Midbrain (tissue), 1 donor: ENCODE data around the gene ERMP1.
"Not testable (repeated sequence)": the region's sequence is repeated elsewhere in the genome, so short reads cannot be mapped to it uniquely, and the experiment has no call there.

Experiments used
- DNase-seq: peaks from one replicate; lab custom pipeline; 2025; lab: John Stamatoyannopoulos, UW

The ERMP1 gene

GRCh38 chr9:5819174-5819573, 13.7 kb downstream of the ERMP1 start:
- no peak for DNase-seq

- DNase-seq = no peak
Observed at GRCh38 chr9:5818424-5819142, 14.3 kb downstream of the ERMP1 start.

DNA sequence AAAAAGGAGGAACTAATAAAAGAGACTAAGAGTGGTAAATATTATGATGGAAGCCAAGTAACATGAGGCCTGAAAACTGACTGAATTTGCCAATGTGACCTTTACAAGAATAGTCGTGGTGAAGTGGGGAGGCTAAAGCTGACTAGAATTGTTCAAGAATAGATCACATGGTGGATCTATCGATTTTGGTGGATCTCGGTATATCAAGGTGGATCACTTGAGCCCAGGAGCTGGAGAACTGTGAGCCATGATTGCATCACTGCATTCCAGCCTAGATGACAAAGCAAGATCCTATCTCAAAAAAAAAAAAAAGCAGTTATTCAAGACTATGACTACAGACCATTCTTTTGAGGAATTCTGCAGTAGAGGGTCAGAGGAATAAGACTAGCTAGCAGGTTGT, 15.1 kb downstream of the ERMP1 start:
- no peak for DNase-seq

GRCh38 chr9:5815461-5815860, 17.5 kb downstream of the ERMP1 start:
- no peak for DNase-seq

DNA sequence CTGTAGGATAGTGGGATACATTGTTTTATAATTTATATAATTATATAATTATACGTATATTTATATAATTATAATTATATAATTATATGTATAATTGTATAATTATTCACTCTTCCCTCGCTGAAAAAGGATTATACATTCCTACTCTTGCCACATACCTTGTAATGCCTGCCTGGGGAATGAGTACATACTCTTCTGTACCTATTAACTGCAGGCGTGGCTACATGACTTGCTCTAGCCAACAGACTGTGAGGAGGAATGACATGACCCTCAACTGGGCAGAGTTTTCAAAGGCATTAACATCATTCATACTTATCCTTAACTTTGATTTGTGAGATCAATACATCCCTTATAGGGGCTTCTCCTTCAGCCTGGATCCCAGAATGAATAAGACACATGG, 19.1 kb downstream of the ERMP1 start:
- no peak for DNase-seq

GRCh38 chr9:5811751-5812150, 21.2 kb downstream of the ERMP1 start:
- DNase-seq = no peak

DNA sequence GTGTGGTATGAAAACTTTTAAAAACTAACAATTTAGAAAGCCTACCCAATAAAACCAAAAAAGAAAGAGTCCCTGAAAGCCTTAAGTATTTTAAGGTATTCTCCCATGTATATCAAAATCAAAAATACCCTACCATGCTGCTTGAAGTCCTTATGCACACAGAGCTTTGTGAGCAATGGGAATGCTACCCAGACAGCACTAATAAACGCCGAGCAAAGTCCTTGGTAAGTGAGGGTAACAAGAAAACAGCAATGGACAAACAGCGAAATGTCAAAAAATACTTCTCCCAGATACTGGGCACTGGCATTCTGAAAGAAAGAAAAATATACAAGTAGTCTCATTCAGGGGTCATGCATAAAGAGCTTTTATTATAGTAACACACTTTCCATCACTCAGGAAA, 27.4 kb downstream of the ERMP1 start:
- no peak for DNase-seq

- DNase-seq = no peak
Observed at GRCh38 chr9:5801739-5802113, 31.2 kb downstream of the ERMP1 start.

DNA sequence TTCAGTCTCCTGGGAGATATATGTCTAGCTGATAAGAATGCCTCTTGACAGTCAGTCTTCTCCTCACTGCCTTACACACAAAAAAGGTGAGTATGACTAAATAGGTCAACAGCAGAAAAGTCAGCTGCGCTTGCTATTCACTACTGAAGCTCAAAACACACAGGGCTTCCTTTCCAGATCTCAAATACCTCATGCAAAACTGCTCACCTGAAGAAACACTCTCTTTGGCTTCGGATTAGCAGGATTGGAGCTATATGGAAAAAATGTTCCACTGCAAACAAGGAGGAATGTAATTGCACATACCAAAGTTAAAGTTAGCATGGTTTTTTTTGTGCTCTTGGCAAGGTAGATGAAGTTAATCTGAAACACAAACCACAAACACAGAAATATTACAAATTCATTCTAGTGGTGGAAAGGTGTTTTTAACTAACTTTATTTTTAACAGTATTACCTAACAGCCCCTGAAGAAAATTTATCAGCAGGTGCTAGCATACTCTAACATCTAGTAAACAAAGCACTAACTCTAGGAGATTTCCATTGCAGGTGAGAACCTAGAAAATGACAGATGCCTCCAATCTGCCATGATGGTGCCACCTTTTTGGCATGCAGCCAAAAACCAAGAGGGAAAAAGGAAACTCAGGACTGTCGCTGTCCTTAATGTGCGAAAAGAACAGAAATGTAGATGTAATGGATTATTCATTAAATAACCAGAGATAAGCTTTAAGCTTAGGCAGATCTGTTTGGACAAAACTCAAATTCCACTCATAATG, 31.8 kb downstream of the ERMP1 start:
- DNase-seq = no peak

- not testable (repeated sequence) for DNase-seq
Observed at GRCh38 chr9:5800378-5800777, 32.5 kb downstream of the ERMP1 start.

- DNase-seq = peak; percentile 74
Observed at GRCh38 chr9:5799314-5799713, 33.6 kb downstream of the ERMP1 start.

- no peak for DNase-seq
Observed at GRCh38 chr9:5798581-5798980, 34.3 kb downstream of the ERMP1 start.

- DNase-seq = no peak
Observed at GRCh38 chr9:5796298-5796697, 36.6 kb downstream of the ERMP1 start.

GRCh38 chr9:5793812-5794211, 39.1 kb downstream of the ERMP1 start:
- DNase-seq = no peak

DNA sequence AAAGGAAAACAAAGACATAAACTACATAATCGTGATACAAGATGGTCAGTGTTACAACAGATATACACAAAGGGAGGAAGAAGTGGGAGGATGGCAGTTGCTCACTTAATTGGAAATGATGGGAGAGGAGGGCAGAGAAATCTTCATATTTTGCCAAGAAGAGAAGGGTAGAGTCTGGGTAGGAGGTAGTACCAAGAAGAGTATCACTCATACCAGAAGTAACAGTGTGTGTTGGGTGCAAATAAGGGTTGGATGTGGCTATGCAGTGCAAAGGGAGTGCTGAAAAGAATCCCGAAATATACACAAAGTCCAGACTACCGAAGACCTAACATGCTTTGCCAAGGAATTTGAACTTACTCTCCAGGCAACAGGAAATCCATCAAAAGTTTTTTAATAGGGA, 41.0 kb downstream of the ERMP1 start:
- DNase-seq = no peak

- no peak for DNase-seq
Observed at GRCh38 chr9:5790923-5791322, 42.0 kb downstream of the ERMP1 start.

GRCh38 chr9:5789489-5789888, 43.4 kb downstream of the ERMP1 start:
- no peak for DNase-seq

DNA sequence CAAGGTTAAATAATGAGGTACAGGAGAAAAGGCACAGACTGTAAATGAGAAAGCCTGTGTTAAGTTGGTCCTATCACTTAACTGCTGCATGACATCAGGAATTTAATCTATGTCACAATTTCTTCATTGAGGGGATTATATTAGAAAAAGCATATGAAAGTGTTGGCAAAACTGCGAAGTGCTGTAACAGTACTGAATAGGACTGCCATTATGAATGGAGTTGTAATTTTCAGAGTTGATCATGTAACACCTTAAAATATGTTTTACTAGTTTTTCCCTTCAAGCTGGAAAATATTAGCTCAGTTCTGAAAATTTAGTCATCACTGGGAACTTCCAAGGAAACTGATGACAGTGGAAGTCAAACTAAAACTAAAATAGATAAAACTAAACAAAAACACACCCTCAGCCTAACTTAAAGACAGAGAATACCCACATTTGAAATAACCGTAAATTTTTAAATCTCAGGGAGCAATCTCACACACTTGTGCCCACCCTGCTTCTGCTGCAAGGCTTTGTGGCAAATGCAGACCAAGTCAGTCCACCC, 45.1 kb downstream of the ERMP1 start:
- no peak for DNase-seq

DNA sequence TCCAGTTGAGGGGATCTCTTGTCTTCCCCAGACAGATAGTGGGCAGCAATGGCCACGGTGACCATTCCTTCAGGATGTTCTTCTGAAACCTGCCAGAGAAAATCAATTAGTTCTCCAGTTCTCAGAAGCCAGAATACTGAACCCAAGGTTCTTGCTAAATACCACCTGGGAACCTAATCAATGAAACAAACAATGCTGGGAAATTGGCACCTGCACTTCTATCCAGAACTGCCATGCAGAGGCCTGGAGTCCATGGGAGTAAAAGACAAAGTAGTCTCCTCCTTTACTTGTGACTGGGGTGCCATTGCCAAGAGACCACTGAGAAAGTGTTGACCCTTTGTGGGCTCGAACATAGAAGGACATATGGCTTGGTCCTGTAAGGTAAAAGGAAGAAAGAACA, 45.7 kb downstream of the ERMP1 start:
- no peak for DNase-seq

DNA sequence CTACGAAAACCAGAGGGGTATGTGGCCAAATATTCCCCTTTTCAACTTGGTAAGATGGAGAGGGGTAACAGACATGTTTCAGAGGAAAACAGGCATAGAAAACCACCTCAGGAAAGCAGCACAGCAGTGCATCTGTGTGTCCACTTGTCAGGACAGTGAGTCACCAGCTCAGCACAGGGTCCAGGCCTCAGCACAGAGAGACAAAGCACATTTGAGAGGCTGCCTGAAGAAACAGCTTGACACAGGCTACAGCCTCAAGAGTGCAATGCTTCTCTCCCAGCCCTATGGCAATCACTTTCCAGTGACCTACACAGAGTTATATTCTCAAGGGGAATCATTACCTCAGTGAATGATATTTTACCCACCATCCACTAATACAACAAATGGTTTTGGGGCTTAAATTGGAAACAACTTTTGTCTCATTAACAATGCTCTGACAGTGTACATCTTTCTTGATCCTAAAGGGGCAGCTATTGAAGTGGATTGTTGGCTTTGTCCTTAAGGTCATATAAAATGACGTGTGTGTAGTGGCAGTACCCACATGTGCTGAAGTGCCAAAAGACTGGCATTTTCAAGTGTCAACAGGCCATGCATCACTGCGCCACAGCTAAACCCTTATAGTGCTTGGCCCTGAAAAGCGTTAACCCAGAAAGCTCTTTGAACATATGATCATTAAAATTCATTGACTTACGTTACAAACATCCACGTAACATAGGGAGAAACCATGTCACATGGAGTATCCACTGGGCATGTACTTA, 46.4 kb downstream of the ERMP1 start:
- DNase-seq = peak; percentile 23

GRCh38 chr9:5784526-5785315, 48.2 kb downstream of the ERMP1 start:
- no peak for DNase-seq

- DNase-seq = no peak
Observed at GRCh38 chr9:5783982-5784381, 48.9 kb downstream of the ERMP1 start.
